Epithelial cell of proximal tubule (primary cell): ENCODE results near the gene HIVEP3. TPM values are rescaled to one million over a fixed set of nuclear protein-coding genes. Genes with fewer than 3 reads are reported as not detected.

Experiments
- DNase-seq: peaks from one replicate; pipeline ENCODE4 v3.0.0-alpha.2; 2011; ENCODE audit warnings: low read depth
- H3K4me3 ChIP-seq: 2 replicates; pipeline ENCODE4 v1.5.1; 2011; ENCODE audit warnings: low read depth, mild to moderate bottlenecking, low read length
- total RNA-seq: library from RNA; depleted of rRNA; stranded (reverse); fragments of >200 nt; gene quantifications from 2 replicates; pipeline ENCODE4 v1.2.3, GENCODE V29; 2015
- TF ChIP-seq, protein P1 (sequence below): conservative IDR thresholded peaks from 2 replicates; pipeline ENCODE4 v1.5.1; 2012; ENCODE audit warnings: low read depth, mild to moderate bottlenecking, low read length

Gene HIVEP3
- total RNA-seq, 1 donor from 2014 or later = 3.9 TPM

DNA sequence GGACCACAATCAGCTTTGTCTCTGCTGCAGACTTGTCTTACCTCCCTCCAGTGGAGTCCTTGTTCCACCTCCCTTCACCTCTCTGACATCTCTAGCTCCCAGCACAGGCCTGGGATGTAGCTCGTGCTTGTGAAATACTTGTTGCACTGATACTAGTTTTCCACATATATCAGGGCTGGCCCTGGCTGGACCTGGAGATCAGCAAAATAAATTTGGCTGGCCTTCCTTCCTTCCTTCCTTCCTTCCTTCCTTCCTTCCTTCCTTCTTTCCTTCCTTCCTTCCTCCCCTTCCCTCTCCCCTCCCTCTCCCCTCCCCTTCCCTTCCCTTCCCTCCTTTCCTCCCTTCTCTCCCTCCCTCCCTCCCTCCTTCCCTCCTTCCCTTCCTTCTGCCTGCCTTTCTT is 196.5 kb downstream of the HIVEP3 start:
- no peak for DNase-seq
- H3K4me3 ChIP-seq = no peak overlapping the region
- TF ChIP-seq, protein P1, sequence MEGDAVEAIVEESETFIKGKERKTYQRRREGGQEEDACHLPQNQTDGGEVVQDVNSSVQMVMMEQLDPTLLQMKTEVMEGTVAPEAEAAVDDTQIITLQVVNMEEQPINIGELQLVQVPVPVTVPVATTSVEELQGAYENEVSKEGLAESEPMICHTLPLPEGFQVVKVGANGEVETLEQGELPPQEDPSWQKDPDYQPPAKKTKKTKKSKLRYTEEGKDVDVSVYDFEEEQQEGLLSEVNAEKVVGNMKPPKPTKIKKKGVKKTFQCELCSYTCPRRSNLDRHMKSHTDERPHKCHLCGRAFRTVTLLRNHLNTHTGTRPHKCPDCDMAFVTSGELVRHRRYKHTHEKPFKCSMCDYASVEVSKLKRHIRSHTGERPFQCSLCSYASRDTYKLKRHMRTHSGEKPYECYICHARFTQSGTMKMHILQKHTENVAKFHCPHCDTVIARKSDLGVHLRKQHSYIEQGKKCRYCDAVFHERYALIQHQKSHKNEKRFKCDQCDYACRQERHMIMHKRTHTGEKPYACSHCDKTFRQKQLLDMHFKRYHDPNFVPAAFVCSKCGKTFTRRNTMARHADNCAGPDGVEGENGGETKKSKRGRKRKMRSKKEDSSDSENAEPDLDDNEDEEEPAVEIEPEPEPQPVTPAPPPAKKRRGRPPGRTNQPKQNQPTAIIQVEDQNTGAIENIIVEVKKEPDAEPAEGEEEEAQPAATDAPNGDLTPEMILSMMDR = no peak

DNA sequence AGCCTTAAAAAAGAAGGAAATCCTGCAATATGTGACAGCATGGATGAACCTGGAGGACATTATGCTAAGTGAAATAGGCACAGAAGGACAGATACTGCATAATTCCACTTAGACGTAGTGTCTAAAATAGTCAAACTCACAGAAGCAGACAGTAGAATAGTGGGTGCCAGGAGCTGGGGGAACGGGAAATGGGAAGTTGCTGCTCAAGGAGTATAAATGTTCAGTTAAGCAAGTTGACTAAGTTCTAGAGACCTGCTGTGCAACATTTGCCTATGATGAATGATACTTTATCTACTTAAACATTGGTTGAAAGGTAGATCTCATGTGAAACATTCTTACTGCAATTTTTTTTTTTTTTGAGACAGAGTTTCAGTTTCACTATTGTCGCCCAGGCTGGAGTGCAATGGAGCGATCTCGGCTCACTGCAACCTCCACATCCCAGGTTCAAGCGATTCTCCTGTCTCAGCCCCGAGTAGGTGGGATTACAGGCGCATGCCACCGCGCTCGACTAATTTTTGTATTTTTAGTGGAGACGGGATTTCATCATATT is 197.8 kb downstream of the HIVEP3 start:
- TF ChIP-seq, protein P1 = no peak
- DNase-seq = no peak

DNA sequence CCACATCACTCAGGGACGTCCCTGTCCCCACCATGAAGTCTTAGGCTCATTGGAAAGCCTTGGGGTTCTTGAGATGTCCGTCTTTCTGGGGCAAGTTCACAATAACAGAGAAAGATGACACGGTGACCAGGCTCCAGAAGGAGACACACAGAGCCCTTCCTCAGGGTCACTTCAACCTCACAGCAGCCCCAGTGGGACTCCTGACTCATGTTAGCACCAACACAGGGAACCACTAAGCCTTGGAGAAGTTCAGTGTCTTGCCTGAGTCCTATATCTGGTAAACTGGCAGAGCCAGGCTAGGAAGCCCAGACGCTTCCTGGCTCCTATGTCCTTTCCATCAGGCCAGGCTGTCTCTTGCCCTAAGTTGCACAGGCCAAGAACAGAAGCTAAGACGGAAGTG is 199.1 kb downstream of the HIVEP3 start:
- no peak overlapping the region for H3K4me3 ChIP-seq
- no peak for DNase-seq
- TF ChIP-seq, protein P1 = no peak

More for the DNA sequence above, 197.8 kb downstream of the HIVEP3 start:
- no peak overlapping the region for H3K4me3 ChIP-seq

DNA sequence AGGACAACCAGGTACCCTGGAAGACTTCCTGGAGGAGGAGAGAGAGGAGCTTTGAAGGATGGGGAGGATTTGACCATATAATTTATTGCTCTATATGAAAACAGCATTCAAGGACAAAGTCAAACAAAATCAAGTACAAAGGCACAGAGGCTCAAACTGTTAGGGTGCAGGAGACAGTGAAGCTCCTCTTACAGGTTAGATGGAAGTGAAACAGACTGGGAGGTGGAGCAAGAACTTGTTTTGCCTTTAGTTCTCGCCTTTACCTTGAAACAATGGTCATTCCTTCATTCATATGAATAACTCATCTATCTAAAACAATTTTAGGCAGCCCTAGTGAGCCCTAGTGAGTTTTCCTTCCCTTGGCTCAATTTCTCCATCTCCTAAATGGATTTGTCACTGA is 199.6 kb downstream of the HIVEP3 start:
- TF ChIP-seq, protein P1 = no peak

DNA sequence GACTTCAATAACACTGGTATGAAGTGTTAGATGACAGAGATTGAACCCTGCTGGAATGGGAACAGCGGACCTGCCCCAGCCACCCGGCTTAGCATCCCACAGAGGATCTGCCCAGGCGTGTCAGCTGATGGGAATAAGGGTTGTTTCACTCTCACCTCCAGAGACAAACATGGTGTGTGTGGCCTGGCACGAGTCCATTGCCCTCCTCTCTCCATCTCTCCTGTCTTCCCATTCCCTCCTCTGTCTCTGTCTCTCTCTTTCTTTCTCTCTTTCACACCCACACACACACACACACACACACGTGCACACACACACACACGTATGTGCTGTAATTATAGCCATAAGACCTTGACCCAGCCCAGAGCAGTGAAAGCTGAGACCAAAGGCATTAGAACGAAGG is 200.2 kb downstream of the HIVEP3 start:
- no peak for DNase-seq
- no peak overlapping the region for H3K4me3 ChIP-seq
- TF ChIP-seq, protein P1 = no peak

More for the DNA sequence above, 199.6 kb downstream of the HIVEP3 start:
- no peak for DNase-seq
- H3K4me3 ChIP-seq = no peak overlapping the region

DNA sequence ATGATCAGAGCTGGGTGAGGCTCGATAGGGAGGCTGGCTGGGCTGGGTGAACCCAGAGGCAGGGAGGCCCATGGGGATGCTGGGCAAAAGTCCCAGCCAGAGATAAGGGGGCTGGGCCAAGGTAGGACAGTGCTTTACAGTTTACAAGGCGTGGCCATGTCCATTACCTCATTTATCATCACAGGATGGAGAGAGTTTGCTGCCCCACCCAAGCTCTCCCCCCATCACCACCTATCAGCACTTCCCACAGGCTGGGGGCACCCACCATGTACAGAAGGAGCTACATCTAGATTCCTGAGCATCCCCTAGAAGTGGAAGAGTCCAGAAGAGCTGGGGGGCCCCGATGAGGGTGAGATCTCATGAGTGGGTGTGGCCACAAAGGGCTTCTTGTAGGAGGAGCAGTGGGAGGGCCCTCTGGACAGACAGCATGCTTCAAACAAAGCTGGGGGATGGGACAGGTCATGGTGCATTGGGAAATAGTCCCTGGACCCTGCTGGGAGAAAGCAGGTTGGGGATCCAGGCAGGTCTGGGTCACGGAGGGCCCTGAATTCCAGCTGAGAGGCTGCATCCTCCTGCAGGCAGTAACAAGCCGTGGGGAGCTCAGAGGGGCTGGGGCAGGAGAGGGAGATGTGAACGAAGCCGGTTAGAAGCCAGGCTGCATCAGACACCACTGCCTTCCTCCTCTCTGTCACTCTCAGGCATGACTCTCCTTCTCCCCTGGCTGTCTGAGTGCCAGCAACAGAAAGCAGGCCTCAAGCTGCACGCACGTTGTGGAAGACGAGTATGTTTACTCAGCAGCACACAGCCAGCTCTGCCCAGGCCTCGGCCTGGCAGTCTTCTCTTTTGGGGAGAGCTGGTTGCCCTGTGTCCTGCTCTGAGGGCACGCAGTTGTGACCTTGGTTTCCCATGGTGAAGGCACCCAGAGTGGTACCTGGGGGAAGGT is 202.3 kb downstream of the HIVEP3 start:
- no peak overlapping the region for H3K4me3 ChIP-seq
- TF ChIP-seq, protein P1 = no peak
- DNase-seq = no peak
